PFSK-1 (cell line): ENCODE measurements around the gene GNG12.

Experiments
- FOXP2 ChIP-seq: optimal IDR thresholded peaks from 2 replicates; pipeline ENCODE3; 2011; ENCODE audit warnings: borderline replicate concordance, control low read depth, inconsistent platforms; ENCODE audit not compliant: insufficient read depth; ENCODE audit errors: extremely low read length, extremely low read depth
- POLR2AphosphoS5 ChIP-seq: IDR thresholded peaks from 2 replicates; pipeline ENCODE4 v1.6.1; 2012; ENCODE audit warnings: low read depth, mild to moderate bottlenecking, control low read depth, low read length, moderate library complexity
- SIN3A ChIP-seq: IDR thresholded peaks from 2 replicates; pipeline ENCODE4 v1.6.1; 2012; ENCODE audit warnings: mild to moderate bottlenecking, low read length, moderate library complexity, borderline replicate concordance; ENCODE audit not compliant: insufficient read depth
- TAF1 ChIP-seq: IDR thresholded peaks from 2 replicates; pipeline ENCODE4 v1.6.1; 2012; ENCODE audit warnings: low read length, control low read depth, borderline replicate concordance; ENCODE audit not compliant: insufficient read depth
- TF ChIP-seq, protein P1 (sequence below), 2 experiments: IDR thresholded peaks; 2 replicates each; pipeline versions ENCODE4 v1.6.1 to v1.8.0; 2011 to 2012; ENCODE audit warnings: low read depth in 2 of 2, low read length in 2 of 2, control low read depth in 1 of 2, inconsistent platforms in 1 of 2, mild to moderate bottlenecking in 1 of 2, moderate library complexity in 1 of 2; ENCODE audit not compliant: insufficient read depth in 1 of 2

Gene GNG12

DNA sequence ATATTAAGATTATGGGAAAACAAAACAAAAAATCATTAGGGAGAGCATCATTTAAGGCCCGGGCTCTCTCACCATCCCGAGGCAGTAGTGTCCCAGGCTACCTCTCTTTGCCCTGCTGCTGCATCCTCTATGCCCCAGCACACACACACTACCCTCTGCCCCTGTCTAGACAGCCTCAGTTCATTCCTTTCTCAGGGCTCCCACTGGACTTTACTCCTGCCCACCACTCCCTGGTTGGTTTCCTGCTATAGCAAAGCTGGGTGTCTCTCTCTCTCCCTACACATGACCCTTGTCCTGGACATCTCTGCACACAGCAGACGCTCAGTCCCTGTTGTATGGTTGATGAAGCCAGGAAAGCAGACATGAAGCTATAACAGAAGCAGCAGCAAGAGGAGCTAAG lies 30.7 kb downstream of the GNG12 start:
- TF ChIP-seq SIN3A (no peak), POLR2AphosphoS5 (no peak)

DNA sequence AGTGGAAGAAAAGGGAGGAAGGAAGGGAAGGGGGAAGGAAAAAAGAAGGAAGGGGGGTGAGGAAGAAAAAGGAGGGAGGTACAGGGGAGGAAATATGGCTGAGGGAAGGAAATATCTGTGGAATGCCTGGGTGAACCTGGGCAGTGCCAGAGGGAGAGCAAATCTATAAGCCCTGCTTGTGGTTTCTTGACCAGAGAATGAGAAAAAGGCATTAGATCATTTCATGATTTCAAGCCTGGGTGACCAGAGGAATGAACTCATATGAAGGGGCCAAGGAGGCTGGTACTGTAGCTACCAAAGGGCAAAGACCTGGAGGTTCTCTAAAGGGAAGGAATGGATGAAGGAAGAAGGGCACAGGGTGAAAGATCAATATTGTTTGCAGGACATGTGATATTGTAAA lies 31.4 kb downstream of the GNG12 start:
- TF ChIP-seq, protein P1, sequence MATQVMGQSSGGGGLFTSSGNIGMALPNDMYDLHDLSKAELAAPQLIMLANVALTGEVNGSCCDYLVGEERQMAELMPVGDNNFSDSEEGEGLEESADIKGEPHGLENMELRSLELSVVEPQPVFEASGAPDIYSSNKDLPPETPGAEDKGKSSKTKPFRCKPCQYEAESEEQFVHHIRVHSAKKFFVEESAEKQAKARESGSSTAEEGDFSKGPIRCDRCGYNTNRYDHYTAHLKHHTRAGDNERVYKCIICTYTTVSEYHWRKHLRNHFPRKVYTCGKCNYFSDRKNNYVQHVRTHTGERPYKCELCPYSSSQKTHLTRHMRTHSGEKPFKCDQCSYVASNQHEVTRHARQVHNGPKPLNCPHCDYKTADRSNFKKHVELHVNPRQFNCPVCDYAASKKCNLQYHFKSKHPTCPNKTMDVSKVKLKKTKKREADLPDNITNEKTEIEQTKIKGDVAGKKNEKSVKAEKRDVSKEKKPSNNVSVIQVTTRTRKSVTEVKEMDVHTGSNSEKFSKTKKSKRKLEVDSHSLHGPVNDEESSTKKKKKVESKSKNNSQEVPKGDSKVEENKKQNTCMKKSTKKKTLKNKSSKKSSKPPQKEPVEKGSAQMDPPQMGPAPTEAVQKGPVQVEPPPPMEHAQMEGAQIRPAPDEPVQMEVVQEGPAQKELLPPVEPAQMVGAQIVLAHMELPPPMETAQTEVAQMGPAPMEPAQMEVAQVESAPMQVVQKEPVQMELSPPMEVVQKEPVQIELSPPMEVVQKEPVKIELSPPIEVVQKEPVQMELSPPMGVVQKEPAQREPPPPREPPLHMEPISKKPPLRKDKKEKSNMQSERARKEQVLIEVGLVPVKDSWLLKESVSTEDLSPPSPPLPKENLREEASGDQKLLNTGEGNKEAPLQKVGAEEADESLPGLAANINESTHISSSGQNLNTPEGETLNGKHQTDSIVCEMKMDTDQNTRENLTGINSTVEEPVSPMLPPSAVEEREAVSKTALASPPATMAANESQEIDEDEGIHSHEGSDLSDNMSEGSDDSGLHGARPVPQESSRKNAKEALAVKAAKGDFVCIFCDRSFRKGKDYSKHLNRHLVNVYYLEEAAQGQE (IDR thresholded peaks at IDR 0.05; ENCODE audit: insufficient read depth in 1 of 2, low read depth in 2 of 2, low read length in 2 of 2), result no peak
- no peak for TF ChIP-seq SIN3A
- no peak for TF ChIP-seq TAF1
- TF ChIP-seq POLR2AphosphoS5, result no peak
- TF ChIP-seq FOXP2, result no peak

DNA sequence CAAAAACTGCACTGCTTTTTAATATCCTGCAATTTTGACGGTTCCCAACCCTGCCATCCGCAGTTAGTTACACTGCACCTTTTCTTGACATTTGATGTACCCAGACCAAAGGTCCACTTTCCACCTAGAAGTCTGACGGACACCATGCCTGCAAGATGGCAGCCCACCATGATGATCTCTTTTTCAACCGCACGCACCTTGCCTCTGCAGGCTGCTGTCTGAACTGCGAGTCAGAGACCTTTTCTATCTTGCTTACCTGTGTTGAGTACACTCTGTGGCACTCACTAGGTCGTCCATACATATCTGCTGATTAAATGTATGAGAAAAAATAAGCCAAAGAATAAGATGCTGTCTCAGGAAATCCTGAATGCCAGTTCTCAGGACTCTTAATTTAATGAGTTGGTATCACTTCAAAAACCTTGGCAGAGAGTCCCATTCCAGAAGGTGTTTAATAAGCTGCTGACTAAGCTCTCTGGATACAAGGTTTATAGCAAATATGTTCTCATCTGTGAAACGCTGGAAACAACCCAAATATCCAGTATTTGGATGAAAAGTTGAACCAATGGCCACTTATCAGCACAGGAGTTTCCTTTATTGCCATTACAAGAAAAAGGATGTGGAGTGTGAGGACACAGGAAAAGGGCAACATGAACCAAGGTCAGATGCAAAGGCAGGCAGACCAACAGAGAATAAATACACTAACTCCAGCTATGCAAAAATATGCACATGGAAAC lies 37.9 kb downstream of the GNG12 start:
- TF ChIP-seq FOXP2 (no peak), POLR2AphosphoS5 (no peak), TAF1 (no peak), SIN3A (no peak)
- TF ChIP-seq, protein P1 (IDR thresholded peaks at IDR 0.05; ENCODE audit: insufficient read depth in 1 of 2, low read depth in 2 of 2, low read length in 2 of 2), result no peak

DNA sequence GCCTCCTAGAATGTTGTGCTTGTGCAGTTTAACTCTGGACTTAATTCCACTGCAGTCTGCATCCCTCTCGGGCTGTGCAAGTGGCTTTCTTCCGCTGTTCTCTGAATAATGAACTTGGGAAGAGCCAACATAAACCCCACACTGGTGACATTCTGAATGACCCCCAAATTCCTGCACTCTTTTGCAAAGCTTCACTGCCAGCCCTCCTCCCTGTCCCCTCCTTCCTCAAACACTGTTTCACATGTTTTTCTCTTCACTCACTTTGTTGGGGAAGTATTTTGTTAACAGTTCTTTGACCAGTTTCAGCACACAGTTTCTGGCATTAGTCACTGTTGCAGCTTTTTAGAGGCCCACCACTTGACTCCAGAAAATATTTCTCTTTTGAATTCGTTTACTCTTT lies 39.7 kb downstream of the GNG12 start:
- TF ChIP-seq FOXP2, result no peak
- no peak for TF ChIP-seq SIN3A
- no peak for TF ChIP-seq TAF1
- no peak for TF ChIP-seq POLR2AphosphoS5
- TF ChIP-seq, protein P1 (IDR thresholded peaks at IDR 0.05; ENCODE audit: insufficient read depth in 1 of 2, low read depth in 2 of 2, low read length in 2 of 2), result no peak

DNA sequence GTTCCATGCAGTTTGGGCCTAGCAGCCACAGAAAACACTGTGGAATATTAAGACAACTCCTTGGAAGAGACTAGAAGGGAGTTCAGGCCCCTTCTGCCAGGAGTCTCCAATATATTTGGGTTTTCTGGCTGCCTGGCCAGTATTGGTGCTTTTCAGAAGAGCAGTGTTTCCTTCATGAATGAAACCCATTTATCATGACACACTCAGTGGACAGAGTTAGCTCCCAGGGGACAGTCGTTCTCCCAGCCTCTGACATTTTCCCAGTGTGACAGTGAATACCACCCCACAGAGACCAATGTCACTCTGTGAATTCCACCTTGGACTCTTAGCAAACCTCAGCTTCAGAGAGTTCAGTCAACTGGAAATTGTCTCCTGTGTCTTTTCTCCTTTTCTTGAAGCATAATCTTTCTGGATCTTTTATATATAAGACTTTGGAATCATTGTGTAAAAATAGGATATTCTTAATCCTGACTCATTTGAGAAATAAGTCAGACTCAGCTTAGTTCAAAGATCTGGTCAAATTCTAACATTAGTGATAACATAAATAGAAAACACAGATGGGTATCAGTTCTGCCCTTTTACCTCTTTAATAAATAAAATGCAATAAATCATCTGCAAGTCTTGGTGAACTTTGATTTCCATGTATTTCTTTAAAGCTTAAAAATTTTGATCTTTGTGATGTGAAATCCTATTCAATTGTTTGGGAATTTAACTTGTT lies 40.4 kb downstream of the GNG12 start:
- TF ChIP-seq TAF1 (no peak), FOXP2 (no peak), POLR2AphosphoS5 (no peak)
- TF ChIP-seq, protein P1 (IDR thresholded peaks at IDR 0.05; ENCODE audit: insufficient read depth in 1 of 2, low read depth in 2 of 2, low read length in 2 of 2), result no peak
